PC-9 (cell line): Measurements from ENCODE around the gene SMAD9. TPM values are rescaled to one million over a fixed set of nuclear protein-coding genes. Genes with fewer than 3 reads are reported as not detected.
A peak's percentile ranks its signal among the peaks of the same experiment; 100 is the strongest.

Experiments
- BruUV-seq: library from RNA; stranded (reverse); fragments of 400-500 nt; replicated peaks from 2 replicates; lab custom pipeline; 2021; lab: Mats Ljungman, UMichigan
- CTCF ChIA-PET: fragments of 300-600 bp; sonication (Branson Sonifier 250); formaldehyde crosslinking; loops from one replicate; lab custom pipeline; 2022; ENCODE audit warnings: antibody characterized with exemption; lab: Charles Lee
- POLR2A ChIA-PET: fragments of 300-600 bp; sonication (Branson Sonifier 250); formaldehyde crosslinking; loops from one replicate; lab custom pipeline; 2022; ENCODE audit warnings: antibody characterized with exemption; ENCODE audit not compliant: unreplicated experiment; lab: Charles Lee
- DNase-seq, 2 experiments: peaks; one replicate each; pipeline versions ENCODE4 v3.0.0 to v3.0.0-alpha.2; 2015 to 2022; ENCODE audit warnings: mixed read lengths in 1 of 2
- H2AFZ ChIP-seq: fragments of 200-600 bp; sonication (generic); 2 replicates; pipeline ENCODE4 v1.8.1; 2017; ENCODE audit warnings: antibody characterized with exemption
- H3F3A ChIP-seq: fragments of 200-600 bp; sonication (generic); 2 replicates; pipeline ENCODE4 v1.8.1; 2017; ENCODE audit warnings: antibody characterized with exemption, mild to moderate bottlenecking, low read depth; ENCODE audit not compliant: insufficient read depth
- H3K27ac ChIP-seq: fragments of 200-600 bp; sonication (generic); 2 replicates; pipeline ENCODE4 v1.6.1; 2016; ENCODE audit warnings: mixed run types
- H3K27me3 ChIP-seq: fragments of 200-600 bp; sonication (generic); 2 replicates; pipeline ENCODE4 v1.6.1; 2016; ENCODE audit warnings: low read depth, mixed run types; ENCODE audit not compliant: insufficient read depth
- H3K36me3 ChIP-seq: fragments of 200-600 bp; sonication (generic); 2 replicates; pipeline ENCODE4 v1.6.1; 2016; ENCODE audit warnings: low read depth, mixed run types
- H3K4me1 ChIP-seq: fragments of 200-600 bp; sonication (generic); replicated peaks from 2 replicates; pipeline ENCODE4 v1.6.1; 2016; ENCODE audit warnings: mixed run types; ENCODE audit not compliant: insufficient read depth
- H3K4me2 ChIP-seq: fragments of 200-600 bp; sonication (generic); 2 replicates; pipeline ENCODE4 v1.6.1; 2017; ENCODE audit warnings: mixed run types
- H3K4me3 ChIP-seq: fragments of 200-600 bp; sonication (generic); 2 replicates; pipeline ENCODE4 v1.6.1; 2016; ENCODE audit warnings: mixed run types
- H3K79me2 ChIP-seq: fragments of 200-600 bp; sonication (generic); 2 replicates; pipeline ENCODE4 v1.6.1; 2017; ENCODE audit warnings: low read depth, mixed run types
- H3K9me2 ChIP-seq: fragments of 200-600 bp; sonication (generic); 2 replicates; pipeline ENCODE4 v1.8.1; 2017; ENCODE audit warnings: mild to moderate bottlenecking; ENCODE audit not compliant: insufficient read depth
- H3K9me3 ChIP-seq: fragments of 200-600 bp; sonication (generic); 2 replicates; pipeline ENCODE4 v1.8.1; 2016; ENCODE audit warnings: low read depth; ENCODE audit not compliant: insufficient read depth
- H4K20me1 ChIP-seq: fragments of 200-600 bp; sonication (generic); 2 replicates; pipeline ENCODE4 v1.8.1; 2017; ENCODE audit not compliant: insufficient read depth
- EZH2 ChIP-seq: fragments of 200-600 bp; sonication (generic); IDR thresholded peaks from 2 replicates; pipeline ENCODE4 v1.8.0; 2017; ENCODE audit warnings: antibody characterized with exemption, low read depth
- intact Hi-C: fragments of 100-400 bp; cut with micrococcal nuclease; formaldehyde crosslinking; loops from one replicate; pipeline ENCODE4 v1.10.0; 2022; ENCODE audit not compliant: unreplicated experiment
- total RNA-seq: library from RNA; stranded (reverse); gene quantifications from 2 replicates; pipeline ENCODE4 v1.2.3, GENCODE V29; 2021
- TF ChIP-seq, protein P1 (sequence below): fragments of 200-600 bp; sonication (generic); conservative IDR thresholded peaks from 2 replicates; pipeline ENCODE4 v1.6.1; 2017; ENCODE audit warnings: mixed run types, antibody characterized with exemption, mild to moderate bottlenecking, moderate library complexity

SMAD9 gene
- total RNA-seq, 1 experiment from 2014 or later = 0.94 TPM

DNA sequence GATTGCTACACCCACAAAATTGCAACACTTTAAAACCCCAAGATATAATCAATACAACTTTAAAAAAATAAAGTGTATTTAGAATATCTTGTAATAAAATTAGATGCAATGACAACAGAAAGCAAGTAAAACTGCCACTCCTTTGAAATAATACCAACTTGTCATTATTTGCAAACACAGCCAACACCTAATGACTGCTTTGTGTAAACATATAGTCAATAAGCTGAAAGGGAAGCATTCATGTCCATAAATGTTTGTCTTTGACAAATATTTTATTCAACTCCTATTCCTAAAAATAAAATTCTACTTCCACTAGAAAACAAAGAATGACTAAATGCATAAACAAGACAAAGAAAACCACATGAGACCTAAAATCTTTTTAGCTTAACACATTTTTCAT is 6.6 kb downstream of the SMAD9 start:
- TF ChIP-seq EZH2 = no peak
- TF ChIP-seq, protein P1, sequence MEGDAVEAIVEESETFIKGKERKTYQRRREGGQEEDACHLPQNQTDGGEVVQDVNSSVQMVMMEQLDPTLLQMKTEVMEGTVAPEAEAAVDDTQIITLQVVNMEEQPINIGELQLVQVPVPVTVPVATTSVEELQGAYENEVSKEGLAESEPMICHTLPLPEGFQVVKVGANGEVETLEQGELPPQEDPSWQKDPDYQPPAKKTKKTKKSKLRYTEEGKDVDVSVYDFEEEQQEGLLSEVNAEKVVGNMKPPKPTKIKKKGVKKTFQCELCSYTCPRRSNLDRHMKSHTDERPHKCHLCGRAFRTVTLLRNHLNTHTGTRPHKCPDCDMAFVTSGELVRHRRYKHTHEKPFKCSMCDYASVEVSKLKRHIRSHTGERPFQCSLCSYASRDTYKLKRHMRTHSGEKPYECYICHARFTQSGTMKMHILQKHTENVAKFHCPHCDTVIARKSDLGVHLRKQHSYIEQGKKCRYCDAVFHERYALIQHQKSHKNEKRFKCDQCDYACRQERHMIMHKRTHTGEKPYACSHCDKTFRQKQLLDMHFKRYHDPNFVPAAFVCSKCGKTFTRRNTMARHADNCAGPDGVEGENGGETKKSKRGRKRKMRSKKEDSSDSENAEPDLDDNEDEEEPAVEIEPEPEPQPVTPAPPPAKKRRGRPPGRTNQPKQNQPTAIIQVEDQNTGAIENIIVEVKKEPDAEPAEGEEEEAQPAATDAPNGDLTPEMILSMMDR = no peak
- Histone ChIP-seq H3K27ac (no peak overlapping the region), H3K27me3 (peaks cover 4% of the 10 kb centered on the region; the same call in 1 of the 2 replicates), H3K4me2 (no peak overlapping the region), H3K4me1 (peaks cover 7% of the 10 kb centered on the region; the same call in 1 of the 2 replicates), H3K36me3 (no peaks in the 10 kb centered on the region), H3K79me2 (no peaks in the 10 kb centered on the region), H3K9me3 (no peaks in the 10 kb centered on the region; the same call in 1 of the 2 replicates), H2AFZ (no peak overlapping the region), H3K9me2 (no peaks in the 10 kb centered on the region), H3K4me3 (no peak overlapping the region), H4K20me1 (no peaks in the 10 kb centered on the region), H3F3A (0 out of 2 replicates have a peak, but pooled peaks cover 1% of the 10 kb centered on the region)
- ChIA-PET POLR2A (interaction anchor here (0.7 kb wide), 1 partner anchor 811 kb away, joined by 4 read pairs; no protein-coding TSS in a partner anchor), CTCF (no interaction called here)
- intact Hi-C loops = no loop called here
- BruUV-seq = no TSS peak
- no peak for DNase-seq

DNA sequence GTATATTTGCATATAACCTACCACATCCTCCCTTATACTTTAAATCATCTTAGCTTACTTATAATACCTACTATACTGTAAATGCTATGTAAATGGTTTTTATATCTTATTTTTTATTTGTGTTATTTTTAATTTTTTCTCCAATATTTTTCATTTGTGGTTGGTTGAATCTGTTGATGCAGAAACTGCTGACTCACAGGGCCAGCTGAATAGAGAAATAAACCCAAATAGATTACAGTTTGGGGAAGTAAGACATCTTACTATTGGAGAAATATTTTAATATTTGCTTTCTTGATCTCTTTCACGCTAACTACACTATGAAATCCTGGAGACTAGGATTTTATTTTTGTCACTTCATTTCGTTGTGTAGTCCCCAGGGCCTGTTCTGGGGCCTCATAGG is 7.1 kb downstream of the SMAD9 start:
- ChIA-PET CTCF (no interaction called here), POLR2A (interaction anchor here (0.7 kb wide), 1 partner anchor 810 kb away, joined by 4 read pairs; no protein-coding TSS in a partner anchor)
- H3K4me2 ChIP-seq = no peak overlapping the region
- no peaks in the 10 kb centered on the region for H3K36me3 ChIP-seq
- H3F3A ChIP-seq = no peaks in the 10 kb centered on the region
- no peaks in the 10 kb centered on the region for H3K79me2 ChIP-seq
- H3K4me1 ChIP-seq = peaks cover 7% of the 10 kb centered on the region; the same call in 1 of the 2 replicates
- intact Hi-C loops = no loop called here
- no peaks in the 10 kb centered on the region; the same call in 1 of the 2 replicates for H3K9me3 ChIP-seq
- no peaks in the 10 kb centered on the region for H4K20me1 ChIP-seq
- H3K27me3 ChIP-seq = no peaks in the 10 kb centered on the region
- DNase-seq = no peak
- H2AFZ ChIP-seq = no peak overlapping the region
- H3K4me3 ChIP-seq = no peak overlapping the region
- no TSS peak for BruUV-seq
- H3K27ac ChIP-seq = no peak overlapping the region
- TF ChIP-seq EZH2 = no peak
- TF ChIP-seq, protein P1 = no peak
- H3K9me2 ChIP-seq = no peaks in the 10 kb centered on the region

DNA sequence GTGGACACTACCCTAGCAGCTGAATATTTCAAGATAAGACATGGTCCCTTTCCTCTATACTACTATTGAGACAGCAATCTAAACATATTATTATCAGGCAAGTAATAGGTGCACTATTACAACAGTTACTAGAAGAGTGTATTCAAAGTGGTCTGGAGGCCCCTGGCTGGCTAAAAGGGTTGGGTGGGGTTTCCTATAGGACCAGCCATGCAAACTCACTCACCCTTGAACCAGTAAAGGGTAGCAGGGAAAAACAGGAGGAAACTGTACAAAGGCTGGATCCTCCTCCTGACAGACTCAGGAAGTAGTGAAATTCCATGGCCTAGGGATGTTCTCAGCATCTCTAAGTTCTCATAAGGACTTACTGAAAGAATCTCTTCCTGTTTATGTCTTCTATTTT is 7.7 kb downstream of the SMAD9 start:
- POLR2A ChIA-PET = no interaction called here
- Histone ChIP-seq H3K4me3 (no peak overlapping the region), H3K4me1 (peaks cover 7% of the 10 kb centered on the region; the same call in 1 of the 2 replicates), H3K4me2 (no peak overlapping the region), H3K9me2 (no peaks in the 10 kb centered on the region), H3K27ac (no peak overlapping the region), H3K9me3 (no peaks in the 10 kb centered on the region; the same call in 1 of the 2 replicates), H3K36me3 (no peaks in the 10 kb centered on the region), H2AFZ (peak overlapping the region; percentile 42), H4K20me1 (no peaks in the 10 kb centered on the region), H3K27me3 (no peaks in the 10 kb centered on the region), H3K79me2 (no peaks in the 10 kb centered on the region), H3F3A (no peaks in the 10 kb centered on the region)
- no peak for DNase-seq
- intact Hi-C loops = no loop called here
- CTCF ChIA-PET = no interaction called here
- TF ChIP-seq, protein P1 = no peak
- TF ChIP-seq EZH2 = no peak
- no TSS peak for BruUV-seq
